Measurements from ENCODE around the gene PIAS4. TPM values are rescaled to one million over a fixed set of nuclear protein-coding genes. Genes with fewer than 3 reads are reported as not detected.

The PIAS4 gene
- total RNA-seq, 1 donor: 17.3 TPM

- DNase-seq (ENCODE audit: low read depth): no peak
- TF ChIP-seq CTCF (IDR thresholded peaks at IDR 0.05; ENCODE audit: insufficient read depth, low read depth, low read length): no peak
- H3K4me3 ChIP-seq (ENCODE audit: low read depth, low read length): no peak overlapping the region
Measured at GRCh38 chr19:4015705-4016402, 8.3 kb downstream of the PIAS4 start.

- H3K4me3 ChIP-seq (ENCODE audit: low read depth, low read length): no peak overlapping the region
- DNase-seq (ENCODE audit: low read depth): no peak
- TF ChIP-seq CTCF (IDR thresholded peaks at IDR 0.05; ENCODE audit: insufficient read depth, low read depth, low read length): no peak
Measured at GRCh38 chr19:4016486-4016885, 8.9 kb downstream of the PIAS4 start.

DNA sequence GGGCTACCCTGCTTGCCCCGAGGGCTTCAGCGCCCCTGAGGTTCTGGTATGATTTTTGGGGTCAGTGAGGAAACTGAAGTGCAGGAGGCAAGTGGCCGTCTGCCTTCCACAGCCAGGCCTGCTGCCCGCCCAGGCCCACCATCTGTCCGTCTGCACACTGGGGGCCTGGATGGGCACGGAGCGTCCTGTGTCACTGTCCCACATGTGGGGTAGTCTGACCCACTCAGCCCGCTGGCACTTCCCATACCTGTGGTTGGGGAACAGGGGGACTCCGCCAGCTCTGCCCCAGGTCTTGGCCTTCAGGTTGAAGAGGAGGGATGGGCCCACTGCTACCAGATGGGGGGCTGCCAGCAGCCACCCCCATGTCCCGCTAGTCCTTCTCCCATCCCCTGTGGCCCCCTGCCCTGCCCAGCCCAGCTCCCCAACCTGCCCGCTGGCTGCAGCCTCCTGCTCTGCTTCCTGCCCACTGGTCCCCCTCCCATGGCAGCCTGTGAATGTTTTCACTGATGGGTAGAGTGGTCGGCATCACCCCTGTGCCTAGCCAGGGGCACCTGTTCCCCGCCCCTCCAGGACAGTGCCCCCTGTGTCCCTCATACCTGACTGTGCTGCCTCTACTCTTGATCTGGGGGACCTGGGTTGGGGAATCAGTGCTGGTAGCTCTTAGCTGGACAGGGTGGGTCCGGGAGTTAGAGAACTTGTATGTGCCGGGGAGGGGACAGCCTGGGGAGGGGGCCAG lies 9.5 kb downstream of the PIAS4 start:
- no peak for DNase-seq (ENCODE audit: low read depth)
- H3K4me3 ChIP-seq (ENCODE audit: low read depth, low read length): no peak overlapping the region
- TF ChIP-seq CTCF (IDR thresholded peaks at IDR 0.05; ENCODE audit: insufficient read depth, low read depth, low read length): no peak

DNA sequence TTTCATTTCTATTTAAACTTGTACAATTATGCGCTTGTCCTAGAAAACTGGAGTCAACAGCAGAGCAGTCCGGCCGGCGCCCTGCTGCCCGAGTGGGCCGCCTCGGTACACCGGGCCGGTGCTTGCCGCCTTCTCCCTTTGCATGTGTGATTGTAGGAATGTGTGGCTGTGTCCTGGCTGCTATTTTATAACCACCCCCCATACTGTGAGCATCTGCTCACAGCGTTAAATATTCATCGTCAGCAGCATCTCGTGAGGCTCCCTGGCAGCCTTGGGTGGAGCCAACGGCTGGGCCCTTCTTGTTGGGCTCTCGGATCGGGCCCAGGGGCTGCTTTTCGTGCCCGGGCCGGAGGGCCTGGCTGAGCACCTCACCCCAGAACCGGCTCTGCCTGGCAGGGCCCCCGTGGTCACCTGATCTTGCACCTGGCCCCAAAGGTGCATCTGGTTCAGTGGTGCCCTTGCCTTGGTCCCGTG lies 10.6 kb downstream of the PIAS4 start:
- no peak overlapping the region for H3K4me3 ChIP-seq (ENCODE audit: low read depth, low read length)
- DNase-seq (ENCODE audit: low read depth): no peak
- TF ChIP-seq CTCF (IDR thresholded peaks at IDR 0.05; ENCODE audit: insufficient read depth, low read depth, low read length): no peak

- no peak overlapping the region for H3K4me3 ChIP-seq (ENCODE audit: low read depth, low read length)
- TF ChIP-seq CTCF (IDR thresholded peaks at IDR 0.05; ENCODE audit: insufficient read depth, low read depth, low read length): no peak
- DNase-seq (ENCODE audit: low read depth): no peak
Measured at GRCh38 chr19:4018775-4019504, 11.4 kb downstream of the PIAS4 start.

DNA sequence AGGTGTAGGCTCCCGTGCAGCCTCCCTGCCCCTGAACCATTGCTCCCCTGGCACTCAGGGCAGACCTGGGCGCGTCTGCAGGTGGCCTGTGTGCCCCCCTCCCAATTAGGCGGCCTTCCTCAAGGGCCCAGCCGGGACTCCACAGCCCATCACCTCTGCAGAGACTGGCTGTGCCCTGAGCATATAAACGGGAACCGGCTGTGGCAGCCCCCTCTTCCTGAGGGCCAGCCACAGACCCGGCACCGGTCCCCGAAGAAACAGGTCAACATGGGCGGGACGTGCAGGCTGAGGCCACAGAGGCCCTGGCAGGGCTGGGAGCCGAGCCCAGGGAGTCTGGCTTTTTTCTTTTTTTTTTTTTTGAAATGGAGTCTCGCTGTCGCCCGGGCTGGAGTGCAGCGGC lies 12.0 kb downstream of the PIAS4 start:
- no peak for TF ChIP-seq CTCF (IDR thresholded peaks at IDR 0.05; ENCODE audit: insufficient read depth, low read depth, low read length)
- no peak for DNase-seq (ENCODE audit: low read depth)
- no peak overlapping the region for H3K4me3 ChIP-seq (ENCODE audit: low read depth, low read length)
